GM19025 (cell line): ENCODE data around the gene UBE3B.

Experiments used
- ATAC-seq: cut with Tn5 transposase; IDR thresholded peaks from one replicate; pipeline ENCODE4 v1.9.1; 2021; ENCODE audit warnings: mild to moderate bottlenecking, low read depth, moderate library complexity; ENCODE audit not compliant: unreplicated experiment

Gene UBE3B

GRCh38 chr12:109525279-109525585 lies 47.8 kb downstream of the UBE3B start:
- ATAC-seq = no peak

GRCh38 chr12:109527489-109528123 lies 50.2 kb downstream of the UBE3B start:
- ATAC-seq = no peak

- ATAC-seq = no peak
Measured at GRCh38 chr12:109529691-109530640, 52.5 kb downstream of the UBE3B start.

- no peak for ATAC-seq
Measured at GRCh38 chr12:109531411-109531810, 54.0 kb downstream of the UBE3B start.

- no peak for ATAC-seq
Measured at GRCh38 chr12:109532721-109533486, 55.5 kb downstream of the UBE3B start.

DNA sequence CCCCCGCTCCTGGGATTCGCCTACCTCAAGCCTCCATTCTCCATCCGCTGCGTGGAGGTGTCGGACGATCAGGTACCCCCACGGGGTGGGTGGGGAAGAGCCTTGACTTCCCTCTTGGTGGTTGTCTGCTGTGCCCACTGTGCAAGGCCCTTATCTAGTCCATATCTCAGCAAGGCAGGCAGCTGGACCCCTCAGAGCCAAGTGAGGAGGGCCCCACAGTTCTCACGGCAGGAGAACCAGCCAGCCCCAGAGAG lies 56.0 kb downstream of the UBE3B start:
- no peak for ATAC-seq

- ATAC-seq = no peak
Measured at GRCh38 chr12:109534456-109534855, 57.0 kb downstream of the UBE3B start.

DNA sequence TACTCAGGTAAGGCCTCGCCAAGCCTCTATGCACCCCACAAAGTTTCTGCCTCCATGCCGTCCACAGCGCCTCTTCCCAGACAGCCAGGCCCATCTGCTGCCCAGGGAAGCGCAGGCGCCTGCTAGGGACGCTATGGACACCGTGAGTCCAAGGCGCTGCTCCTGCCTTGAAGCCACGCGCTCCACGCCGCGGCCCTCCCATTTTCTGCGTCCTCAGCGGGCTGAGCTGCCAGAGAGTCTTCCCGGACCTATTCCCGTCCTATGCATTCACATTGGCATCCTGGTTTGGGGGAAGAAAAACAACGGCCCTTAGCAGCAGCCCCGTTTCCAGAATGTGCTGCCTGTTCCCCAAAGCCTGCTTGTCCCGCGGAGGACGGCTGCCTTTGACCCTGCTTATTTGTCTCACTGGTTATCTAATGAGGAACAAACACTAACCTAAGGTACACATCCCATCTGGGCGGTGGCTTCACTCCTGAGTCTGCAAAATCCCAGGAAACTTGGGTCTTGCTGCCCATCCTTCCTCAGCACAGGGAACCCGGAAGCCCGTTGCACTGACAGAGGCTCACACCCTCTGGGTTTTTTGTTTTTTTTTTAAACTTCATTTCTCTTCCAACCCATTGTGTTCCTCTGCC lies 57.9 kb downstream of the UBE3B start:
- no peak for ATAC-seq

DNA sequence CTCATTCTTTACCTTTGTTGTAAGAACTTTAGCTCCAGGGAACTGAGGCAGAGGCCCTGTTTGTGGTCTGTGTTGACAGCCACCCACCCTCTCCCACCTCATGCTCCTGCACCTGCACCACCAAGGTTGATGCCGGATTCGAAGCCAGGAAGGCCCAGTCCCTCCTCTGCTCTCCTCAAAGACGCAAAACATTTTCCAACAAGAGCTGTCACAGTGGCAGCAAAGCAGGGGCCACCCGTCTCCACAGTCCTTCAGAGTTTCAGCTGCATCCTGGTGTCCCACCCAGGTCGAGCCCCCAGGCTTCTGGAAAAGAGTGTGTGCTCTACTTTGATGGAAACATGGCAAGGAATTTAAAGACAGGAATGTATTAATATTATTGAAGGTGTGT lies 58.4 kb downstream of the UBE3B start:
- ATAC-seq = no peak

- no peak for ATAC-seq
Measured at GRCh38 chr12:109537136-109537535, 59.7 kb downstream of the UBE3B start.

DNA sequence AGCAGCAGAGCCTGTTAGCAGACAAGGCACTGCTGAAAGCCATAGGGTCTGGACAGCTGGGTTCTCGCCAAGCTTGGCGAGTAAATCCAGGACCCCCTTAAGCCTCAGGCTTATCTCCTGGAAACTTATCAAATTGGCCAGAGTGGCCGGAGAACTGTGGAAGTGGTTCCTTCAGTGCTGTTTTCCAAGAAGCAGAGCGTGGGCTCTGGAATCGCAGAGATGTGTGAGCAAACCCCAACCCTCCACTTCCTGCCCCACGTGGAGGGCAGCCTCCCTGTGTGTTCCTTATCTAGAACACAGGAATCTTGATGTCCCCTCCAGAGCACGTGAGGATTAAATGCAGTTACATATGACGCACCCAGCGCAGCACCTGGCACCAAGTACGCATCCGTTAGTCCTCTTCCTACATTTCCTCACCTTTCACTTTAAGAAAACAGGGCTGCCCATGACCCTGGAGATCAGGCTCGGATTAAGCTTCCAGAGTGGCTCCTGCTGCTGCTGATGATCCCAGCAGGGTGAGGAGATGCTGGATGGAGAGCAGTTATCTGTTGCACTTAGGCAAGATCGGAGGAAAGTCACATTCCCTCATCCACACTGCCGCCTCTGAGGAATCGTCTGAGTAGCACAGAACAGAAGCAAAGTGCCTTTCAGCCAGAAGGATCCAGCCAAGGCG lies 60.9 kb downstream of the UBE3B start:
- no peak for ATAC-seq

GRCh38 chr12:109539508-109539907 lies 62.1 kb downstream of the UBE3B start:
- ATAC-seq = no peak

DNA sequence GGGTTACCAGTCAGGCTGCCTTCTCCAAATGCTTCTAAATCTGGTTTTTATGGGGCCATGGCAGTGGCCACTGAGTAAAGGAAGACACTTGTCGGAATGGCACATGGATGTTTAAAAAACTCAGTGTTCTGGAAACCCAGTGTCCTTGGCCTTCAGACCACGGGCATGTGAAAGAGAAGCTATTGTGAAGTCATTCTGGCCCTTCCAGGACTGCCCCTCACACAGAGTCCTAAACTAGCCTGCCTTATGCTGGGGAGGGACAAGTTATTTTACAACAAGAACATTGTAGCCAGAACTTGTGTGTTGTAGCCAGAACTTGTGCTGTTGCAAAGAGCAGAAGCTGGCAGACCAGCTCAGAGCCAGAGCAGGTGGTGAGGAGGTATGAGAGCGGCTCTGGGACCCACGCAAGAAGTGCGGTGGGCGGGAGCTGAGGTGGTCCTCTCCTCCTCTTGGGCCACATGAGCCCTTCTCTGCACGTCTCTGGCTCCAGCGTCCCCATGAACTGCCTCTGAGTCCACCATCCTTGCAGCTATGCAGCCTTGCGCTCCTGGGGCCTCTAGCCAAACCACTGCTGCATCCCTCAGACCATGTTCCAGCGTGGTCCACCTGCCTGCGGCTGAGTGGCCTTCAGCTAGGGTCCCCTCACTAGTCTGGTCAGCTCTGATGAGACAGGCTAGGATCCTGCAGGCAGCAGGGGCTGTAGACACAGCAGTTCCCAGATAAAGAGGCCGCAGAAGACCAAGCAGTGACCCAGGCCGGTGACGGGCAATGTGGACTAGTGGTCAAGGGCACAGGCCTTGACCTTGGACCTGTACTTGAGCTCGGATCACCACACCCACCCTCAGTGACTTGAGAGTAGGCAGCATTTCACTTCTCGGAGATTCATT lies 63.3 kb downstream of the UBE3B start:
- ATAC-seq = no peak

GRCh38 chr12:109541413-109541726 lies 63.9 kb downstream of the UBE3B start:
- no peak for ATAC-seq

- ATAC-seq = no peak
Measured at GRCh38 chr12:109542014-109542413, 64.6 kb downstream of the UBE3B start.

GRCh38 chr12:109542876-109543275 lies 65.4 kb downstream of the UBE3B start:
- ATAC-seq = no peak

DNA sequence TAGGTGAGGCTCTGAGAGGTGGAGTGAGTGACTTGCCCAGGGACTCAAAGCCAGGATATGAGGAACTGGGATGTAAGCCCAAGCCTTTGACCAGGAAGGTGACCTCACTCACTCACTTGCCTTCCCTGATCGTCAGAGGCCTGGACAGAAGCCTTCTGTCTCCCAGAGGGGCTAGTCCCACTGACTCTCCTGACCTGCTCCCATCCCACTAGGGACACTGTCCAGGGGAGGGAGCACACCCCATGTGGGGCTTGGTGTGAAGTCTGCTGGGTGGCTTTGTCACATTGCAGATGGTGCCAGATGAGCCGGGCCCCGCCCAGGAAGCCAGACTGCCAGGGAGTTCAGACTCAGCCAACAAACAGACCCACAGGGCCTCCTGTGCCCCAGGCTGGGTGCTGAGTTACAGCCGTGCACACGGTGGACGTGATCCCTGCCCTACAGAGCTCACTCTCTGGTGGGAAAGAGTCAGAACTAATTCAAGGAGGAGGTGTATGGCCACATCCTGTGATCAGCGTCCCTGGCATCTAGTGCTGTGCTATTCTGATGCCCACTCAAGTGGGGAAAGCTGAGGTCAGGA lies 67.6 kb downstream of the UBE3B start:
- ATAC-seq = no peak

DNA sequence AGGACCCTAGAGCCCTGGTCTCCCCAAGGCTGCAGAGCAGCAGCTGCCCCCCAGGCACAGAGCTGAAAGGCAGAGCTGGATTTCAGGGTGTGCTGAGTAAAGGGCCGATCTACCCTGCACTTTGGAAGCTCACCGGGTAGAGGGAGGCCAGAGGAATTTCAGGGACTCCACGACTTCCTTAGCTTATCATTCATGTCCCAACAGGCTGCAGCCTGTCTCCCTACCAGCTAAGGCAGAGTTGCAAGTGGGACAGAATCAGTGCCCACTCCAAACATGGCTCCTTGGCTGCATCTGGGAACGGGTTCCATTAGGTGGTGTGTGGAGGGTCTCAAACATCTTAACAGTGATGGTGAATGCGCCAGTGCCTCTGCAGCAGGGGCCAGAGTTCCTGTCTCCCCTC lies 68.4 kb downstream of the UBE3B start:
- ATAC-seq = no peak

GRCh38 chr12:109547286-109547685 lies 69.9 kb downstream of the UBE3B start:
- ATAC-seq = no peak
